Ishikawa (cell line): ENCODE measurements around the gene ANKHD1.

ENCODE experiments used
- RAD21 ChIP-seq: IDR thresholded peaks from 2 replicates; pipeline ENCODE4 v1.6.1; 2012; ENCODE audit warnings: low read depth
- REST ChIP-seq: IDR thresholded peaks from 2 replicates; pipeline ENCODE4 v1.6.1; 2012; ENCODE audit warnings: low read depth, mild to moderate bottlenecking

GRCh38 chr5:140382866-140383265 is 18.8 kb upstream of the ANKHD1 start:
- no peak for TF ChIP-seq REST
- TF ChIP-seq RAD21: no peak
